Measurements from ENCODE around the gene TM6SF1. TPM values are rescaled to one million over a fixed set of nuclear protein-coding genes. Genes with fewer than 3 reads are reported as not detected.

The TM6SF1 gene
- total and polyA plus RNA-seq, 9 of the 15 experiments (the other 6 are each of a cell fraction or from before 2014, with no cell fraction given) = 1.0 to 5.6 (median 3.5) TPM

GRCh38 chr15:83178869-83179325 is 71.5 kb downstream of the TM6SF1 start (continued):
- TF ChIP-seq, protein P1, sequence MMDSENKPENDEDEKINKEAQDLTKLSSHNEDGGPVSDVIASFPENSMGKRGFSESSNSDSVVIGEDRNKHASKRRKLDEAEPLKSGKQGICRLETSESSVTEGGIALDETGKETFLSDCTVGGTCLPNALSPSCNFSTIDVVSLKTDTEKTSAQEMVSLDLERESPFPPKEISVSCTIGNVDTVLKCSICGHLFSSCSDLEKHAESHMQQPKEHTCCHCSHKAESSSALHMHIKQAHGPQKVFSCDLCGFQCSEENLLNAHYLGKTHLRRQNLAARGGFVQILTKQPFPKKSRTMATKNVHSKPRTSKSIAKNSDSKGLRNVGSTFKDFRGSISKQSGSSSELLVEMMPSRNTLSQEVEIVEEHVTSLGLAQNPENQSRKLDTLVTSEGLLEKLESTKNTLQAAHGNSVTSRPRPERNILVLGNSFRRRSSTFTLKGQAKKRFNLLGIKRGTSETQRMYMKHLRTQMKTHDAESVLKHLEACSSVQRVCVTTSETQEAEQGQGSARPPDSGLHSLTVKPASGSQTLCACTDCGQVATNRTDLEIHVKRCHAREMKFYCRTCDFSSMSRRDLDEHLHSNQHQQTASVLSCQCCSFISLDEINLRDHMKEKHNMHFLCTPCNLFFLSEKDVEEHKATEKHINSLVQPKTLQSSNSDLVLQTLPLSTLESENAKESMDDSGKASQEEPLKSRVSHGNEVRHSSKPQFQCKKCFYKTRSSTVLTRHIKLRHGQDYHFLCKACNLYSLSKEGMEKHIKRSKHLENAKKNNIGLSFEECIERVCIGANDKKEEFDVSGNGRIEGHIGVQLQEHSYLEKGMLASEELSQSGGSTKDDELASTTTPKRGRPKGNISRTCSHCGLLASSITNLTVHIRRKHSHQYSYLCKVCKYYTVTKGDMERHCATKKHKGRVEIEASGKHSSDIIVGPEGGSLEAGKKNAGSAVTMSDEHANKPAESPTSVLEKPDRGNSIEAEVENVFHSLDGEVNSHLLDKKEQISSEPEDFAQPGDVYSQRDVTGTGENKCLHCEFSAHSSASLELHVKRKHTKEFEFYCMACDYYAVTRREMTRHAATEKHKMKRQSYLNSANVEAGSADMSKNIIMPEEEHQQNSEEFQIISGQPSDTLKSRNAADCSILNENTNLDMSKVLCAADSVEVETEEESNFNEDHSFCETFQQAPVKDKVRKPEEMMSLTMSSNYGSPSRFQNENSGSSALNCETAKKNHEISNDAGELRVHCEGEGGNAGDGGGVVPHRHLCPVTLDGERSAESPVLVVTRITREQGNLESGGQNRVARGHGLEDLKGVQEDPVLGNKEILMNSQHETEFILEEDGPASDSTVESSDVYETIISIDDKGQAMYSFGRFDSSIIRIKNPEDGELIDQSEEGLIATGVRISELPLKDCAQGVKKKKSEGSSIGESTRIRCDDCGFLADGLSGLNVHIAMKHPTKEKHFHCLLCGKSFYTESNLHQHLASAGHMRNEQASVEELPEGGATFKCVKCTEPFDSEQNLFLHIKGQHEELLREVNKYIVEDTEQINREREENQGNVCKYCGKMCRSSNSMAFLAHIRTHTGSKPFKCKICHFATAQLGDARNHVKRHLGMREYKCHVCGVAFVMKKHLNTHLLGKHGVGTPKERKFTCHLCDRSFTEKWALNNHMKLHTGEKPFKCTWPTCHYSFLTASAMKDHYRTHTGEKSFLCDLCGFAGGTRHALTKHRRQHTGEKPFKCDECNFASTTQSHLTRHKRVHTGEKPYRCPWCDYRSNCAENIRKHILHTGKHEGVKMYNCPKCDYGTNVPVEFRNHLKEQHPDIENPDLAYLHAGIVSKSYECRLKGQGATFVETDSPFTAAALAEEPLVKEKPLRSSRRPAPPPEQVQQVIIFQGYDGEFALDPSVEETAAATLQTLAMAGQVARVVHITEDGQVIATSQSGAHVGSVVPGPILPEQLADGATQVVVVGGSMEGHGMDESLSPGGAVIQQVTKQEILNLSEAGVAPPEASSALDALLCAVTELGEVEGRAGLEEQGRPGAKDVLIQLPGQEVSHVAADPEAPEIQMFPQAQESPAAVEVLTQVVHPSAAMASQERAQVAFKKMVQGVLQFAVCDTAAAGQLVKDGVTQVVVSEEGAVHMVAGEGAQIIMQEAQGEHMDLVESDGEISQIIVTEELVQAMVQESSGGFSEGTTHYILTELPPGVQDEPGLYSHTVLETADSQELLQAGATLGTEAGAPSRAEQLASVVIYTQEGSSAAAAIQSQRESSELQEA (IDR thresholded peaks at IDR 0.05; ENCODE audit: low read depth) = no peak
- TF ChIP-seq, protein P2, sequence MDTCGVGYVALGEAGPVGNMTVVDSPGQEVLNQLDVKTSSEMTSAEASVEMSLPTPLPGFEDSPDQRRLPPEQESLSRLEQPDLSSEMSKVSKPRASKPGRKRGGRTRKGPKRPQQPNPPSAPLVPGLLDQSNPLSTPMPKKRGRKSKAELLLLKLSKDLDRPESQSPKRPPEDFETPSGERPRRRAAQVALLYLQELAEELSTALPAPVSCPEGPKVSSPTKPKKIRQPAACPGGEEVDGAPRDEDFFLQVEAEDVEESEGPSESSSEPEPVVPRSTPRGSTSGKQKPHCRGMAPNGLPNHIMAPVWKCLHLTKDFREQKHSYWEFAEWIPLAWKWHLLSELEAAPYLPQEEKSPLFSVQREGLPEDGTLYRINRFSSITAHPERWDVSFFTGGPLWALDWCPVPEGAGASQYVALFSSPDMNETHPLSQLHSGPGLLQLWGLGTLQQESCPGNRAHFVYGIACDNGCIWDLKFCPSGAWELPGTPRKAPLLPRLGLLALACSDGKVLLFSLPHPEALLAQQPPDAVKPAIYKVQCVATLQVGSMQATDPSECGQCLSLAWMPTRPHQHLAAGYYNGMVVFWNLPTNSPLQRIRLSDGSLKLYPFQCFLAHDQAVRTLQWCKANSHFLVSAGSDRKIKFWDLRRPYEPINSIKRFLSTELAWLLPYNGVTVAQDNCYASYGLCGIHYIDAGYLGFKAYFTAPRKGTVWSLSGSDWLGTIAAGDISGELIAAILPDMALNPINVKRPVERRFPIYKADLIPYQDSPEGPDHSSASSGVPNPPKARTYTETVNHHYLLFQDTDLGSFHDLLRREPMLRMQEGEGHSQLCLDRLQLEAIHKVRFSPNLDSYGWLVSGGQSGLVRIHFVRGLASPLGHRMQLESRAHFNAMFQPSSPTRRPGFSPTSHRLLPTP (IDR thresholded peaks at IDR 0.05; ENCODE audit: borderline replicate concordance, extremely low read depth, insufficient read length) = no peak
- TF ChIP-seq SRSF1 (IDR thresholded peaks at IDR 0.05; ENCODE audit: low read depth, low read length) (no peak), ETV6 (IDR thresholded peaks at IDR 0.05; ENCODE audit: borderline replicate concordance in 1 of 2, low read depth in 2 of 2, low read length in 1 of 2) (no peak), ETV6 (CRISPR knock-in tag; IDR thresholded peaks at IDR 0.05; ENCODE audit: borderline replicate concordance) (no peak), SAFB2 (IDR thresholded peaks at IDR 0.05; ENCODE audit: borderline replicate concordance, low read depth, low read length, severe bottlenecking) (no peak), ZNF395 (CRISPR knock-in tag; IDR thresholded peaks at IDR 0.05) (no peak), ZBTB1 (CRISPR knock-in tag; IDR thresholded peaks at IDR 0.05; ENCODE audit: borderline replicate concordance, low read depth) (no peak), ZNF644 (tag; IDR thresholded peaks at IDR 0.05; ENCODE audit: low read depth) (no peak), CLOCK (CRISPR knock-in tag; IDR thresholded peaks at IDR 0.05; ENCODE audit: borderline replicate concordance) (no peak), EWSR1 (IDR thresholded peaks at IDR 0.05; ENCODE audit: borderline replicate concordance, low read depth, partially characterized antibody) (no peak)

Data from K562 (cell line).